Measurements from ENCODE around the gene ITSN1. TPM values are rescaled to one million over a fixed set of nuclear protein-coding genes. Genes with fewer than 3 reads are reported as not detected.

The ITSN1 gene
- total RNA-seq, 2 experiments from 2014 or later = 3.6 to 6.6 TPM

- no peak overlapping the region for H3K4me3 Mint-ChIP-seq
- peaks cover 10% of the 10 kb centered on the region for H3K9me3 Mint-ChIP-seq
- H3K27ac Mint-ChIP-seq = no peak overlapping the region
- peaks cover 4% of the 10 kb centered on the region for H3K36me3 Mint-ChIP-seq
- H3K27me3 Mint-ChIP-seq = no peaks in the 10 kb centered on the region
- no peaks in the 10 kb centered on the region for H3K4me1 Mint-ChIP-seq
- DNase-seq = no peak
Observed at GRCh38 chr21:33751533-33751932, 109.2 kb downstream of the ITSN1 start.

GRCh38 chr21:33752260-33752659 is 110.0 kb downstream of the ITSN1 start:
- Mint-ChIP-seq H3K27ac (no peak overlapping the region), H3K4me3 (no peak overlapping the region), H3K4me1 (no peaks in the 10 kb centered on the region), H3K9me3 (peaks cover 5% of the 10 kb centered on the region), H3K27me3 (no peaks in the 10 kb centered on the region), H3K36me3 (peaks cover 2% of the 10 kb centered on the region)
- no peak for DNase-seq

GRCh38 chr21:33753886-33754285 is 111.6 kb downstream of the ITSN1 start:
- Mint-ChIP-seq H3K9me3 (no peaks in the 10 kb centered on the region), H3K27me3 (no peaks in the 10 kb centered on the region), H3K27ac (no peak overlapping the region), H3K4me1 (no peaks in the 10 kb centered on the region), H3K36me3 (no peaks in the 10 kb centered on the region), H3K4me3 (no peak overlapping the region)
- no peak for DNase-seq

GRCh38 chr21:33754481-33754880 is 112.2 kb downstream of the ITSN1 start:
- DNase-seq = no peak
- Mint-ChIP-seq H3K27ac (no peak overlapping the region), H3K36me3 (no peaks in the 10 kb centered on the region), H3K4me3 (no peak overlapping the region), H3K4me1 (no peaks in the 10 kb centered on the region), H3K9me3 (no peaks in the 10 kb centered on the region), H3K27me3 (no peaks in the 10 kb centered on the region)

- no peak for DNase-seq
- Mint-ChIP-seq H3K9me3 (no peaks in the 10 kb centered on the region), H3K36me3 (no peaks in the 10 kb centered on the region), H3K4me3 (no peak overlapping the region), H3K27me3 (no peaks in the 10 kb centered on the region), H3K27ac (no peak overlapping the region), H3K4me1 (no peaks in the 10 kb centered on the region)
Observed at GRCh38 chr21:33755354-33755753, 113.1 kb downstream of the ITSN1 start.

GRCh38 chr21:33760641-33761440 is 118.5 kb downstream of the ITSN1 start:
- Mint-ChIP-seq H3K9me3 (no peaks in the 10 kb centered on the region), H3K4me3 (no peak overlapping the region), H3K27ac (no peak overlapping the region), H3K36me3 (no peaks in the 10 kb centered on the region), H3K4me1 (no peaks in the 10 kb centered on the region), H3K27me3 (no peaks in the 10 kb centered on the region)
- no peak for DNase-seq

- Mint-ChIP-seq H3K9me3 (no peaks in the 10 kb centered on the region), H3K27ac (no peak overlapping the region), H3K36me3 (no peaks in the 10 kb centered on the region), H3K4me1 (no peaks in the 10 kb centered on the region), H3K27me3 (no peaks in the 10 kb centered on the region), H3K4me3 (no peak overlapping the region)
- DNase-seq = no peak
Observed at GRCh38 chr21:33761441-33762036, 119.2 kb downstream of the ITSN1 start.

GRCh38 chr21:33762803-33763581 is 120.7 kb downstream of the ITSN1 start:
- no peaks in the 10 kb centered on the region for H3K27me3 Mint-ChIP-seq
- no peak for DNase-seq
- H3K27ac Mint-ChIP-seq = no peak overlapping the region
- H3K4me3 Mint-ChIP-seq = no peak overlapping the region
- no peaks in the 10 kb centered on the region for H3K4me1 Mint-ChIP-seq
- no peaks in the 10 kb centered on the region for H3K9me3 Mint-ChIP-seq
- no peaks in the 10 kb centered on the region for H3K36me3 Mint-ChIP-seq

- H3K27ac Mint-ChIP-seq = no peak overlapping the region
- H3K27me3 Mint-ChIP-seq = no peaks in the 10 kb centered on the region
- H3K4me1 Mint-ChIP-seq = no peaks in the 10 kb centered on the region
- H3K4me3 Mint-ChIP-seq = no peak overlapping the region
- no peak for DNase-seq
- H3K36me3 Mint-ChIP-seq = no peaks in the 10 kb centered on the region
- no peaks in the 10 kb centered on the region for H3K9me3 Mint-ChIP-seq
Observed at GRCh38 chr21:33763582-33763899, 121.2 kb downstream of the ITSN1 start.

GRCh38 chr21:33767236-33767635 is 124.9 kb downstream of the ITSN1 start:
- Mint-ChIP-seq H3K27me3 (no peaks in the 10 kb centered on the region), H3K4me1 (no peaks in the 10 kb centered on the region), H3K4me3 (no peak overlapping the region), H3K36me3 (peaks cover 7% of the 10 kb centered on the region), H3K27ac (no peak overlapping the region), H3K9me3 (no peaks in the 10 kb centered on the region)
- no peak for DNase-seq

- Mint-ChIP-seq H3K36me3 (peaks cover 9% of the 10 kb centered on the region), H3K9me3 (no peaks in the 10 kb centered on the region), H3K4me3 (no peak overlapping the region), H3K27ac (no peak overlapping the region), H3K4me1 (no peaks in the 10 kb centered on the region), H3K27me3 (no peaks in the 10 kb centered on the region)
- DNase-seq = no peak
Observed at GRCh38 chr21:33767960-33768359, 125.7 kb downstream of the ITSN1 start.

- Mint-ChIP-seq H3K36me3 (peaks cover 9% of the 10 kb centered on the region), H3K27me3 (no peaks in the 10 kb centered on the region), H3K4me3 (no peak overlapping the region), H3K9me3 (no peaks in the 10 kb centered on the region), H3K27ac (no peak overlapping the region), H3K4me1 (no peaks in the 10 kb centered on the region)
- DNase-seq = no peak
Observed at GRCh38 chr21:33769057-33769456, 126.8 kb downstream of the ITSN1 start.

GRCh38 chr21:33770542-33770941 is 128.2 kb downstream of the ITSN1 start:
- Mint-ChIP-seq H3K27me3 (no peaks in the 10 kb centered on the region), H3K4me1 (no peaks in the 10 kb centered on the region), H3K4me3 (no peak overlapping the region), H3K36me3 (peaks cover 9% of the 10 kb centered on the region), H3K9me3 (no peaks in the 10 kb centered on the region), H3K27ac (no peak overlapping the region)
- no peak for DNase-seq

GRCh38 chr21:33771976-33772375 is 129.7 kb downstream of the ITSN1 start:
- Mint-ChIP-seq H3K4me1 (no peaks in the 10 kb centered on the region), H3K27ac (no peak overlapping the region), H3K27me3 (no peaks in the 10 kb centered on the region), H3K4me3 (no peak overlapping the region), H3K9me3 (no peaks in the 10 kb centered on the region), H3K36me3 (peaks cover 9% of the 10 kb centered on the region)
- no peak for DNase-seq

GRCh38 chr21:33774551-33774950 is 132.2 kb downstream of the ITSN1 start:
- Mint-ChIP-seq H3K4me3 (no peak overlapping the region), H3K27ac (no peak overlapping the region), H3K36me3 (peaks cover 16% of the 10 kb centered on the region), H3K4me1 (no peaks in the 10 kb centered on the region), H3K27me3 (no peaks in the 10 kb centered on the region), H3K9me3 (peaks cover 7% of the 10 kb centered on the region)
- DNase-seq = no peak
